Activated effector memory CD4-positive, alpha-beta T cell treated with Interleukin-2 at 50 U/mL for 16 hours (primary cell): ENCODE results near the gene POLR1G.
"Not testable (repeated sequence)": the region's sequence is repeated elsewhere in the genome, so short reads cannot be mapped to it uniquely, and the experiment has no call there.

Source experiments
- DNase-seq: peaks from one replicate; pipeline ENCODE4 v3.0.0-alpha.2; 2020

Gene POLR1G

GRCh38 chr19:45400192-45400591 lies 6.3 kb upstream of the POLR1G start:
- no peak for DNase-seq

GRCh38 chr19:45401815-45402214 lies 4.6 kb upstream of the POLR1G start:
- no peak for DNase-seq

DNA sequence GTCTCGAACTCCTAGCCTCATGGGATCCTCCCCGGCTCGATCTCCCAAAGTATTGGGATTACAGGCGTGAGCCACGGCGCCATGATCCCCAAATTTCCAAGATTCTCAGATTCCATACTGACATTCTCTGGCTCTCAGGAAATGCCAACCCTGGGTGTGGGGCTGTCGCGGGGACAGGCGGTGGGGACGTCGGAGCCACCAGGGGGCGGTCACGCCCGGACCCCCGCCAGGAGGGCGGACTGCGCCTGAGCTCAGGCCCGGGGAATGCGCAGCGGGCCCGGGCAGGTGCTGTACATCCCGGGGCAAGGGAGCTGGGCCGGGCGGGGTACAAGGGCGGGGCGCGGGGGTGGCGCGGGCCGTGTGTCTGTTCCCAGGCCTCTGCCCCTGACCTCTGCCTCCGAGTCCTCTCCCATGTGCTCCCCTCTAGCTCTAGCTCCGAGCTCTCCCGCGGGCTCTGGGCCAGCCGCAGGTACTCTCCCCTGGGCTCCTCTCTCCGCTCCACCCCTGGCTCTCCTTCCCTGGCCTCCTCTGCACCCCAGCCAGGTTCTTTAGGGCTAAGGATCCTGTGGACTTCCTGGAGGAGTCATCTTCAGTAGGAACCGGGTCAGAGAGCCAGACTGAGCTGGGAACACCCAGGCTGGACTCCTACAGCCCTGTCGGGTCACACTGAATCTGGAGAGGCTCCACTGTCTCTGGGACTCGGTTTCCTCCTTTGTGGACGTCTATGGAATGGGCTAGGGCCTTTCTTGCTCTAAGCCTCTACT lies 4.0 kb upstream of the POLR1G start:
- DNase-seq: no peak

DNA sequence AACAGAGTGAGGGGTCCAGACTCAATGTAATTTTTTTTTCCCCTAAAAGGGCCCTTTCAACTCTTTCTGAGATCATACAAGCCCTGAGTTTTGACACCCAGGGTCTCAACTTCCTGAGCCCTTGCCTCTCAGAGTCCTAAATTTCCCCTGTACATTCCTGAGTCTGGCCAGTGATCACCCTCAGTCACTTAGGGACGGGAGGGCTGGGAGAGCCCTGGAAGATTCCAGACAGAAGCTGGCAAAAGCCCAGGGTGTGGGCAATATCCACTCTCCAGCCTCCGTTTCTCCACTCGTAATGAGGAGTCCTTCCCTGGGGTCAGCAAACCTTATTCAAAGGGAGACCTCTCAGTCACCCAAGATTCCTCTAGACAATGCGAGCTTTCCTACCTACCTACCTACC lies 3.2 kb upstream of the POLR1G start:
- DNase-seq: no peak

GRCh38 chr19:45403781-45404556 lies 2.5 kb upstream of the POLR1G start:
- peak; percentile 28 for DNase-seq

DNA sequence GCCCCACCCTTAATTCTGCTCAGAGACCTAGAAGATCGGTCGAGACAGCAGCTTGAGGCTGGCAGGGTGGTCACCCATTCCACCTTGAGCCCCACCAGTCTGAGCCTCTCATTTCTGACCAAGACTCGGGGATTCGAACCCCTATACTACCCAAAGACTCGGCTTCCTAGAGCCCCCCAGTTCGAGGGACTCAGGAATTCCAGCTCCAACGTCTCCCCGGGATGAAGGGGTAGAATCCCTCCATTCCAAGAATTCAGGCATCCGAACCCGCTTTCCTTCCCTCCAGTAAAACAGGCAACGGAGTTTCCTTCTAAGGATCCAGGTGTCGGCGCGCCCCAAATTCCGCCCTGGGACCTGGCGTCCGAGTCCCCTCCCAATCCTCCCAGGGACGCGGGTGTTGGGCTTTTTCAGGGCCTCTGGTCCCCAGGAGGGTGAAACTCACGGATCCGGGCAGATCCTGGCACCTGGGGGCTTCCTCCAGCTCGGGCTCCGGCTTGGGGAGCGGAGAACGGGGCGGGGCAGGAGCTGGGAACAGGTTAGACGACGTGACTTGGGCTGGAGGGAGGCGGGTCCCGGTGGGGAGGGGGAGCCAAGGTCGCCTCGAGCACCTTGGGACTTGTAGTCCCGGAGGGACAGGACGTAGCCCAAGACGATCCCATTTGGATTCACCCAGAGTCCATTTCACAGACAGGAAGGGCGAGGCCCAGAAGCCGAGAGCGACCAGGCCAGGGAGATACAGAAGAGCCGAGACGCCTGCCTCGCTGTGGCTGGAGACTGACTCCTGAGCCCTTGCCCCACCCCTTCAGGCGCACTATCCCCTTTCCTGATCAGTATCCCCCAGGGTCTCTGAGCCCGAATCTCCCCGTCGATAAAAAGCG lies 1.6 kb upstream of the POLR1G start, which contains the start of gene PPP1R13L:
Gene PPP1R13L, minus strand, starts transcription at position 513 of the 878 bp plus-strand sequence. CDS start 6,751 bp downstream, outside the sequence.
- peak; percentile 25 for DNase-seq

GRCh38 chr19:45405435-45406225 lies 814 bp upstream of the POLR1G start:
- peak; percentile 74 for DNase-seq

DNA sequence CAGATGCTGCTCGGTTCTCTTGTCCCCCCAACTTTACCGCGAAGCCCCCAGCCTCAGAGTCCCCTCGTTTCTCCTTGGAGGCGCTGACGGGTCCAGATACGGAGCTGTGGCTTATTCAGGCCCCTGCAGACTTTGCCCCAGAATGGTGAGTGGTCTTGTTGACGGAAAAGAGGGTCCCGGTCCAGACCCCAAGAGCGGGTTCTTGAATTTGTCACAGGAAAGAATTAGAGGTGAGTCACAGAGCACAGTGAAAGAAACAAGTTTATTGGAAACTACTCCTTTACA lies 589 bp downstream of the POLR1G start:
- DNase-seq: no peak

DNA sequence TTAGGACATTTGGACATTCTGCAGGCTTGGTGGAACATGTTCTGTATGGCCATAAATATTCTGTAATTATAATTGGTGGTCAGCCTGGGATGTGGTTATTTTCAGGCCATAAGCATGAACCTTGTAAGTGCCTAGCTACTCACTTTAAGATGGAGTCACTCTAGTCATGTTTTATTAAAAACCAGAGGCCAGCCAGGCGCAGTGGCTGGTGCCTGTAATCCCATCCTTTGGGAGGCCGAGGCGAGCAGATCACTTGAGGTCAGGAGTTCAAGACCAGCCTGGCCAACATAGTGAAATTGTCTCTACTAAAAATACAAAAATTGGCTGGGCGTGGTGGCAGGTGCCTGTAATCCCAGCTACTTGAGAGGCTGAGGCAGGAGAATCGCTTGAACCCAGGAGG lies 1.1 kb downstream of the POLR1G start:
- not testable (repeated sequence) for DNase-seq

DNA sequence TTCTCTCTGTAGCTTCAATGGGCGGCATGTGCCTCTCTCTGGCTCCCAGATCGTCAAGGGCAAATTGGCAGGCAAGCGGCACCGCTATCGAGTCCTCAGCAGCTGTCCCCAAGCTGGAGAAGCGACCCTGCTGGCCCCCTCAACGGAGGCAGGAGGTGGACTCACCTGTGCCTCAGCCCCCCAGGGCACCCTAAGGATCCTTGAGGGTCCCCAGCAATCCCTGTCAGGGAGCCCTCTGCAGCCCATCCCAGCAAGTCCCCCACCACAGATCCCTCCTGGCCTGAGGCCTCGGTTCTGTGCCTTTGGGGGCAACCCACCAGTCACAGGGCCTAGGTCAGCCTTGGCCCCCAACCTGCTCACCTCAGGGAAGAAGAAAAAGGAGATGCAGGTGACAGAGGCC lies 1.7 kb downstream of the POLR1G start:
- DNase-seq: no peak

DNA sequence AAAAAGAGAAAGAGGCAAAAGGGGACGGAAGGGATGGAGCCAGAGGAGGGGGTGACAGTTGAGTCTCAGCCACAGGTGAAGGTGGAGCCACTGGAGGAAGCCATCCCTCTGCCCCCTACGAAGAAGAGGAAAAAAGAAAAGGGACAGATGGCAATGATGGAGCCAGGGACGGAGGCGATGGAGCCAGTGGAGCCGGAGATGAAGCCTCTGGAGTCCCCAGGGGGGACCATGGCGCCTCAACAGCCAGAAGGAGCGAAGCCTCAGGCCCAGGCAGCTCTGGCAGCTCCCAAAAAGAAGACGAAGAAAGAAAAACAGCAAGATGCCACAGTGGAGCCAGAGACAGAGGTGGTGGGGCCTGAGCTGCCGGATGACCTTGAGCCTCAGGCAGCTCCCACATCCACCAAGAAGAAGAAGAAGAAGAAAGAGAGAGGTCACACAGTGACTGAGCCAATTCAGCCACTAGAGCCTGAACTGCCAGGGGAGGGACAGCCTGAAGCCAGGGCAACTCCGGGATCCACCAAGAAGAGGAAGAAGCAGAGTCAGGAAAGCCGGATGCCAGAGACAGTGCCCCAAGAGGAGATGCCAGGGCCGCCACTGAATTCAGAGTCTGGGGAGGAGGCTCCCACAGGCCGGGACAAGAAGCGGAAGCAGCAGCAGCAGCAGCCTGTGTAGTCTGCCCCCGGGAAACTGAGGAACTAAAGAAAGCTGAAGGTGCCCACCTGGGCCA lies 2.5 kb downstream of the POLR1G start:
- no peak for DNase-seq

GRCh38 chr19:45409557-45409920 lies 3.1 kb downstream of the POLR1G start:
- no peak for DNase-seq

DNA sequence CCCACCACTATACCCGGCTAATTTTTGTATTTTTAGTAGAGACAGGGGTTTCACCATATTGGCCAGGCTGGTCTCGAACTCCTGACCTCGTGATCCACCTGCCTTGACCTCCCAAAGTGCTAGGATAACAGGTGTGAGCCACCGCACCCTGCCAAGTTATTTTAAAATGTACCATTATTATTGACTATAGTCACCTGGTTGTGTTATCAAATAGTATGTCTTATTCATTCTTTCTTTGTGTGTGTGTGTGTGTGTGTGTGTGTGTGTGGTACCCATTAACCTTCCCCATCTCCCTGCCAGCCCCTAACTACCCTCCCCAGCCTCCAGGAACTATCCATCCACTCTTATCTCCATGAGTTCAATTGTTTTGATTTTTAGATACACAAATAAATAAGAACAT lies 3.9 kb downstream of the POLR1G start:
- not testable (repeated sequence) for DNase-seq

GRCh38 chr19:45413497-45413896 lies 7.1 kb downstream of the POLR1G start:
- DNase-seq: no peak

DNA sequence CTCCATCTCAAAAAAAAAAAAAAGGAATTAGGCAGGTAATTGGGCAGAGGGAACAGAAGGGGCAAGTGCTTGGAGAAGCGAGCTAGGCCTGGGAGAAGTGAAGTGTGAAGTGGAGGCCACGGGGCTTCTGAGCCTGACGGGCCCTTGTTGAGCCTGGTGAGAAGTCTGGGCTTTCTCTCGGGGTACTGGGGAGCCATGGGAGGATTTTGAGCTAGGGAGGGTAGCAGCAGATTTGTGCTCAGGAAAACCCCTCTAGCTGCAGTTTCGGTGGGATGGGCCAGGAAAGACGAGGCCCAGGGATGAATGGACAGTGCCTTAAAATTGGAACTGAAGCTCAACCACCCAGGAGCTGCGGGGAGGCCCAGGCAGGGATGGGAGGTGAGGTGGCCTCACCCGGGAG lies 8.0 kb downstream of the POLR1G start:
- DNase-seq: no peak

- no peak for DNase-seq
Observed at GRCh38 chr19:45417151-45417550, 10.7 kb downstream of the POLR1G start.

DNA sequence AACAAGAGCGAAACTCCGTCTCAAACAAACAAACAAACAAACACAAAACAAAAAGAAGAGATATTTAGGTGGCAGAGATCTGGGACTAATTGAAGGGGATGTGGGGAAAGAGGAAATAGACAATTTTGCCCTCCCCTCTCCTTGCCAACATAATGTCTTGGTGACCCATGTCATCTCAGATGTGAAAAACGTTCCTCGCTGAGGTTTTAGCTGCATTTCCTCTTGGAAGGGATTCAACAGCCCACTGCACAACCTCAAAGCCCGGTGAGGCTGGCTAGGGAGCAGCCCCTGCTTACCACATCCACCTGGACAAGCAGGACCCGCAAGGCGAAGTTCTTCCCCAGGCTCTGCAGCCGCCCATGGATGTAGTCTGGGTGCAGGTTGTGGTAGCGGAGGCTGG lies 12.4 kb downstream of the POLR1G start:
- DNase-seq: no peak

- DNase-seq: no peak
Observed at GRCh38 chr19:45419396-45419795, 13.0 kb downstream of the POLR1G start.

DNA sequence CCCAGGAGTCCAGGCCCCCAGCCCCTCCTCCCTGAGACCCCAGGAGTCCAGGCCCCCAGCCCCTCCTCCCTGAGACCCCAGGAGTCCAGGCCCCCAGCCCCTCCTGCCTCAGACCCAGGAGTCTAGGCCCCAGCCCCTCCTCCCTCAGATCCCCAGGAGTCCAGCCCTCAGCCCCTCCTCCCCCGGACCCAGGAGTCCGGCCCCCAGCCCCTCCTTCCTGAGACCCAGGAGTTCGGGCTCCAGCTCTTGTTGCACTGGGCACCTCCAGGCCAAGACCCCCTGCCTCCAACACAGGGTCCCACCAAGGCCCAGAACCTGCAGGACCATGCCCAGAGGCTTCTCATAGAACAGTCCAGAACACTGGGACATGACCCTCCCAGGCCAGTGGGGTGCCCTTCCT lies 13.5 kb downstream of the POLR1G start:
- DNase-seq: no peak

DNA sequence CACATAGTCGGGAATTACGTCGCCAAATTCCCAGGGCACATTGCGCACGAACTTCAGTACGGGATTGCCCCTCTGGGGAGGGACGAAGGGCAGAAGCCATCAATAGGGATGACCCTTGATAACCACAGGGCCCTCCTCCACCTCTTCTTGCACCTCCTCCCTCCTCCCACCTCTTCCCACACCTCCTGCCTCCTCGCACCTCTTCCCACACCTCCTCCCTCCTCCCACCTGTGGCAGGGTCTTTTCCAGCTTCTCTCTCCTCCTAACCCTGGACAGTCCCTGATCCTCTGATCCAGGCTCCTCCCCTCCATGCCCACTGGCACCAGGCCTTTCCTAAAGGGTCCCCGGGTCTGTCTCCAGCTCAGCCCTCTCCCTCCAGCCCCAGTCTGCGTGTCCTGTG lies 13.9 kb downstream of the POLR1G start:
- no peak for DNase-seq

- DNase-seq: no peak
Observed at GRCh38 chr19:45420871-45421270, 14.4 kb downstream of the POLR1G start.

DNA sequence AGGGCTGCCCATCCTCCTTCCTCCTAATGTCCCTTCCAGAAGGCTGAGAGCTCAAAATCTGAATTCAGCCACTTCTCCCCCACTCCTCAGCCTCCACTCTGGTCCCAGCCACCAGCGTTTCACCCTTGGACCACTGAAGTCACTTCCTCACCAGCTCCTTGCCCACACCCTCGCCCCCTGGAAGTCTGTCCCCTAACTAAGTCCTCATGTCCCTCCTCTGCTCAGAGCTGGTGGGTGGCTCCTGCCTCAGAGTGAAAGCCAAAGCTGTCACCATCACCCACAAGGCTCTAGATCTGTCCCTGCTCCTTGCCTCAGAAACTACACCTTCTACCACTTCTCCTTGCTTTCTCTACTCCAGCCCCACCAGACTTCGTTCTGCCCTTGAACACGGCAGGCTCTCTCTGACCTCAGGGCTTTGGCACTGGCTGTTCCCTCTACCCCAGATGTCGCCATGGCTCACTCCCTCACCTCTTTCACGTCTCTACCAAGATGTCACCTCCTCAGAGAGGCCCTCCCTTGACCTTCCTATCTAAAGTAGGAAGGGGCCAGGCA lies 15.6 kb downstream of the POLR1G start:
- DNase-seq: no peak
